NCI-H69 (cell line): Measurements from ENCODE around the gene ARHGEF28.

Experiments used
- DNase-seq: peaks from one replicate; lab custom pipeline; 2025; lab: John Stamatoyannopoulos, UW

Gene ARHGEF28, protein sequence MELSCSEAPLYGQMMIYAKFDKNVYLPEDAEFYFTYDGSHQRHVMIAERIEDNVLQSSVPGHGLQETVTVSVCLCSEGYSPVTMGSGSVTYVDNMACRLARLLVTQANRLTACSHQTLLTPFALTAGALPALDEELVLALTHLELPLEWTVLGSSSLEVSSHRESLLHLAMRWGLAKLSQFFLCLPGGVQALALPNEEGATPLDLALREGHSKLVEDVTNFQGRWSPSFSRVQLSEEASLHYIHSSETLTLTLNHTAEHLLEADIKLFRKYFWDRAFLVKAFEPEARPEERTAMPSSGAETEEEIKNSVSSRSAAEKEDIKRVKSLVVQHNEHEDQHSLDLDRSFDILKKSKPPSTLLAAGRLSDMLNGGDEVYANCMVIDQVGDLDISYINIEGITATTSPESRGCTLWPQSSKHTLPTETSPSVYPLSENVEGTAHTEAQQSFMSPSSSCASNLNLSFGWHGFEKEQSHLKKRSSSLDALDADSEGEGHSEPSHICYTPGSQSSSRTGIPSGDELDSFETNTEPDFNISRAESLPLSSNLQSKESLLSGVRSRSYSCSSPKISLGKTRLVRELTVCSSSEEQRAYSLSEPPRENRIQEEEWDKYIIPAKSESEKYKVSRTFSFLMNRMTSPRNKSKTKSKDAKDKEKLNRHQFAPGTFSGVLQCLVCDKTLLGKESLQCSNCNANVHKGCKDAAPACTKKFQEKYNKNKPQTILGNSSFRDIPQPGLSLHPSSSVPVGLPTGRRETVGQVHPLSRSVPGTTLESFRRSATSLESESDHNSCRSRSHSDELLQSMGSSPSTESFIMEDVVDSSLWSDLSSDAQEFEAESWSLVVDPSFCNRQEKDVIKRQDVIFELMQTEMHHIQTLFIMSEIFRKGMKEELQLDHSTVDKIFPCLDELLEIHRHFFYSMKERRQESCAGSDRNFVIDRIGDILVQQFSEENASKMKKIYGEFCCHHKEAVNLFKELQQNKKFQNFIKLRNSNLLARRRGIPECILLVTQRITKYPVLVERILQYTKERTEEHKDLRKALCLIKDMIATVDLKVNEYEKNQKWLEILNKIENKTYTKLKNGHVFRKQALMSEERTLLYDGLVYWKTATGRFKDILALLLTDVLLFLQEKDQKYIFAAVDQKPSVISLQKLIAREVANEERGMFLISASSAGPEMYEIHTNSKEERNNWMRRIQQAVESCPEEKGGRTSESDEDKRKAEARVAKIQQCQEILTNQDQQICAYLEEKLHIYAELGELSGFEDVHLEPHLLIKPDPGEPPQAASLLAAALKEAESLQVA (N-terminal part only)

DNA sequence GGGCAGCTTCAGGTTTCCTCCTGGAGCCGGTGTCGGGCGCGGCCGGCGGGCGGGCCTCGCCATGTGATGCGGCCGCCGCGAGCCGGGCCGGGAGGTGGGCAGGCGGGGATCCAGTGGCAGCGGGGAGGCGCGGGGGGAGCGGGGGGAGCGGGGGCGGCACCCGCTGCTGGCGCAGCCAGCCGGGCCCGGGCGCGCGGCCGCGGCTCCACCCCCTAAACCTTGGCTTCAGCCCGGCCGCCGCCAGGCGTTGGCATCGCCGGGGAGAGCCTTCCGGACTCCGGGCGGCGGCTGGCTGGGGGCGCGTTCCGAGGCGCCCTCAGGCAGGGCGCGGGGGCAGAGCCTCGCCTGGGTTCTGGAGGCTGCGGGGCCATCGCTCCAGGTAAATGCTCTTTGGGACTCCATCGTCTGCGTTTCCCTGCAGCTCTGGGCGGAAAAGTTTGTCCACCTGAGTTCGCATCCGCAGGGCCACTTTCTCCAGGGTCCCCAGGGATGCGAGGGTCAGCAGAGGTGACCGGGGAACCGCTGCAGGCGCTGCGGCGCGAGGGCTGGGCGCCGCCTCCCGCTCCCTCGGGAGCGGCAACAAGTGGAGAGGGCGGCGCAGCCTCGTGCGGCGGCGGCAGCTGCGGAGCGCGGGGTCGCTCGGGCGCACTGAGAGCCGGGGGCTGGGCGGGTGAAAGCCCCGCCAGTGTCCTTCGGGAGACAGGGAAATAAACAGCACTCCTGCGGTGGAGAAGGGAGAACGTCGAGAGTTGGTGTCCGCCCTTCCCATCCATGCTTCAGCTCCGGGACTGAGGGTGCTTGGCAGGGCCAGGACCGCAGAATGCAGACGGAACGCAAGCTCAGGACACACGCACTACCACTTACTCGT, at the start of gene ARHGEF28:
ARHGEF28 (plus strand) TSS at position 253 of the 868 bp plus-strand sequence. CDS start 58,656 bp downstream, outside the sequence.
- DNase-seq = peak; percentile 97

DNA sequence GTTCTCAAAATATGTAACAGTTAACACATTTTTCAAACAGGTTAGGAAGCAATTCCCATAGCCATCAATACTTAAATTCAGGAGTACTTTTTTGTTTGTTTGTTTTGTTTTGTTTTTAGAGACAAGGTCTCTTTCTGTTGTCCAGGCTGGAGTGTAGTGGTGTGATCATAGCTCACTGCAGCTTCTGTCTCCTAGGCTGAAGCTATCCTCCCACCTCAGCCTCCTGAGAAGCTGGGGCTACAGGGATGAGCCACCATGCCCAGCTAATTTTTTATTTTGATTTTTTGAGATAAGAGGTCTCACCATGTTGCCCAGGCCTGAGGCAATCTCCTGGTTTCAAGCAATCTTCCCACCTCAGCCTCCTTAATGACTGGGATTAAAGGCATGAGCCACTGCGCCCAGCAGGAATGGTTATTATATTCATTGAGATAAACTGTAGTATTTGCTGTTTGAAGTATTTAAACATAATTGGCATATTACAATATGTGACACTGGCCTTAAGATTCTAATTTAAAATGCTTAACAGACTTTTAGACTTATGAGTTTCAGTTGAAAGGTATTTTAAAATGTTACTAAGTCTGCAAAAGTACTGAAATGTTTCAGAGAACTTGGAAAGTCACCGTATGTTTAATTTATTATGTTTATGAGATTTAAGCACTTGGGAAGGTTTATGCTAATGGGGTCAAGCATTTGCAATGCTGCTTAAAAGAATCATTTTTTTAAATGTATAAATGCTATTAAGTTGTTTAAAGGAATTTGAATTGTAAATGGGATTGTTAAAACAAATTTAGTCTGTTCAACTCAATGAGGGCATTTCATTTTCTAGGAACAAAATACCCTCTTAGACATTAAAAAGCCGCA, 43.5 kb upstream of the ARHGEF28 start:
- DNase-seq = peak; percentile 11

DNA sequence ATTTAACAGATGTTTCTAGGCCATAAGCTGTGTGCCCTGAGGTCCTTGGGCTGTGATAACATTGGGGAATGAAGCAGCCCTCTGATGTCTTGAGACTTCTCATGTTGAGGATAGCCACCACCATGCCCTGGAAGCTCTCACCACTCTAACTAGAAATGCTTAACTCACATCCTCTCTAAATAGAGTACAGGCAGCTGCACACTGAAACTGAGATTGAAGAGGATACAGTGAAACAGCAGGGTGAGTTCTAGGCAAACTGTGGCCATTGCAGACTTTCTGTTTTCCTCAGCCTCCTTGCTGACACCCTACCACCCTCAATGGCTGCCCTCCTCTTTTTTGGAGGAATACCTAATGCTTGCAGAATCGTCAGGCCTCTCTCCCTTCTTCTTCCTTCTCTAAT, 38.1 kb upstream of the ARHGEF28 start:
- DNase-seq = no peak

DNA sequence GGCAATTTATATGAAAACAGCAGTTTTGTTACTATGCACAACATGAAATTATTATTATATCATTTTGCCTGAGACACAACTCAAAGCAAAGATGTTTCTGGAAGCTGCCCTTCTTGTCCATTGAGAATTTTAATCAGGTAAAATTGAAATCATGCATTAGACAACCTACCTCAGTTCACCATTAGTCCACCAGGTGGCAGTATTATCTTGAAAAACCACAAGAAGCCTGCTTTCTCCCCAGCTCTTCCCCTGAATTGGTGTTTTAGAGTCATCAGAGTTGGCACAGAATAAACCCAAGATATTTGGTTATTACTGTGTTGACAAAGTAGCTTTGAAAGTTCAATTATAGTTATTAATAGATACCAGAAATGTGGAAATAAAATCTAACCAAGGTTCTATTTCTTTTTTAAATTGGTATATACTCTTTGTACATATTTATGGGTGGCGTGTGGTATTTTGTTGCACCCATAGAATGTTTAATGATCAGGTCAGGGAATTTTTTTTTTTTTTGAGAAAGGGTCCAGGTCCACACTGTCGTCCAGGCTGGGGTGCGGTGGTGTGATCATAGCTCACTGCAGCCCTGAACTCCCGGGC, 34.8 kb upstream of the ARHGEF28 start:
- DNase-seq = peak; percentile 89

DNA sequence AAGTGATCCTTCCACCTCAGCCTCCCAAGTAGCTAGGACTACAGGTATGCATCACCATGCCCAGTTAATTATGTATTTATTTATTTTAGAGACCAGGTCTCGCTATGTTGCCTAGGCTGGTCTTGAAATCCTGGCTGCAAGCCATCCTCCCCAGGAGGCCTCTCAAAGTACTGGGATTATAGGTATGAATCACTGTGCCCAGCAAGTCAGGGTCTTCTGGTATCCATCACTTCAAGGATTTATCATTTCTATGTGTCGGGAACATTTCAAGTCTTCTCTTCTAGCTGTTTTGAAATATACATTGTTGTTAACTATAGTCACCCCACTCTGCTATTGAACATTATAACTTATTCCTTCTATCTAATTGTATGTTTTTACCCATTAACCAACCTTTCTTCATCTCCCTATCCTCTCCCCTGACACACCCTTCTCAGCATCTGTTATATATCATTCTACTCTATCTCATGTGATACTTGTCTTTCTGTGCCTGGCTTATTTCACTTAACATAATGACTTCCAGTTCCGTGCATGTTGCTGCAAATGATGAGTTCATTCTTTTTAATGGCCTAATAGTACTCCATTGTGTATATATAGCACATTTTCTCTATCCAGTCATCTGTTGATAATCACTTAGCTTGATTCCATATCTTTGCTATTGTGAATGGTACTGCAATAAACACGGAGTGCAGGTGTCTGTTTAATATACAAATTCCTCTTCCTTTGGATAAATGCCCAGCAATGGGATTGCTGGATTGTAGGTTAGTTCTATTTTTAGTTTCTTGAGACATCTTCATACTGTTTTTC, 34.1 kb upstream of the ARHGEF28 start:
- peak; percentile 91 for DNase-seq

DNA sequence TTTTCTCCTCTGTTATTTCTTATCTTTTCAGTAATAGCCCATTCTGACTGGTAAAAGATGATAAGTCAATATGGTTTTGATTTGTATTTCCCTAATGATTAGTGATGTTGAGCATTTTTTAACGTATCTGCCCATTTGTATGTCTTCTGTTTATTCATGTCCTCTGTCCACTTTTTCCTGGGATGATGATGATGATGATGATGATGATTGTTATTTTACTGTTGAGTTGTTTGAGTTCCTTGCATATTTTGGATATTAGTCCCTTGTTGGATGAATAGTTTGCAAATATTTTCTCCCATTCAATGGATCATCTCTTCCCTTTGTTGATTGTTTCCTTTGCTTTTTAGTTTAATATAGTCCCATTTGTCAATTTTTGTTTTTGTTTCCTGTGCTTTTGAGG, 33.4 kb upstream of the ARHGEF28 start:
- no peak for DNase-seq

DNA sequence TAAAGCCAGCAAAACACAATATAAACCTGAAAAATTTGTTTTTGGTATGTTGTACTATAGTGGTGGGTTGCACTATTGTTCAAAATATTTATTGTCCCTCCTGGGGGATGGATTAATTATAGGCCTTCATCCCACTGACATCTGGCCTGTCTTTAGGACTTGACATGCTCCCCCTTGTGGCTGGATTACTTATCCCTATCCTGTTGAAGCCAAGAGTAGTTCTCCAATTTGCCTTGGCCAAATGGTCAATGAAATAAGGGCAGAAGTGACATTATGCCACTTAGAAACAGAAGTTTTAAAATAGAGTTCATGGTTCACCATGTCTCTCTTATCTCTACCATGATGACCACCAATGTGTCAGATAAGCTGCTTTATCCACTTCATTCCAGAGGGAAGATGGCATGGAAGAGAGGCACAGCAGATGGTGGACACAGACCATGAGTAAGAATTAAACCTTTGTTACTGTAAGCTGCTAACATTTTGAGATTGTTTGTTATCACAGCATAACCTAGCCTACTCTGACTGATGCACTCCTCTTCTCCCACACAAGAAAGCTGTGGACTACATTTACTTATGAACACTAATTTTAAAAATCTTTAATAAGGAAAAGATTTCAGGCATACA, 29.2 kb upstream of the ARHGEF28 start:
- peak; percentile 92 for DNase-seq

DNA sequence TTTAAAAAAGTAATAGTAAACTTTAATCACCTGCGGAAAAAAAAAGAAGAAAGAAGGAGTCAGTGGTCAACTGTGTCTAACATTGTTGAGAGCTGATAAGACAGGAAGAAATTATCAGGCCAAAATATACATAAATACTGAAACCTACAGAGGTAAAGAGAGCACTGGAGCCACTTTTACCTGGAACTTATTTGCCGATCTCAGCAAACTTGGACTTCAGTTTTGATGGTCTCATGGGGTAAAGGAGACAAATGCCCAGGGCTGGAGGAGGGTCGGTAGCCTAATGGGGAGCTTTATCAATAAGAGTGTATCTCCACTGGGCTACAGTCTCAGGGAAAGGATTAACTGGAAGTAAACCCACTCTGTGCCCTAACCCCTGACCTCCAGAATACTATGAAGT, 26.6 kb upstream of the ARHGEF28 start:
- no peak for DNase-seq

DNA sequence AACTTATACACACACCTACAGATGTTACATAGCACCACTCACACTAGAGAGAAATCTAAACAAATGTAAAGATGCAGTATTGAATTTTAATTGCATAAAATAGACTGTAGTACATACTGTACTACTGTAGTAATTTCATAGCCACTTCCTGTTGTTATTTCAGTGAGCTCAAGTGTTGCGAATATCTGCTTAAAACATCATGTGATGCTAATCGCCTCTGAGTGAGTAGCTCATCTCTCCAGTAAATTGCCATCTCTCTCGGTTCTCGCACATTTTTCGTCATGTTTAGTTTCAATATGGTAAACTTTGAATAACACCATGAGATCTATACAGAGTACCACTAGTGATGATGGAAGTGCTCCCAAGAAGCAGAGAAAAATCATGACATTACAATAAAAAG, 22.0 kb upstream of the ARHGEF28 start:
- no peak for DNase-seq

DNA sequence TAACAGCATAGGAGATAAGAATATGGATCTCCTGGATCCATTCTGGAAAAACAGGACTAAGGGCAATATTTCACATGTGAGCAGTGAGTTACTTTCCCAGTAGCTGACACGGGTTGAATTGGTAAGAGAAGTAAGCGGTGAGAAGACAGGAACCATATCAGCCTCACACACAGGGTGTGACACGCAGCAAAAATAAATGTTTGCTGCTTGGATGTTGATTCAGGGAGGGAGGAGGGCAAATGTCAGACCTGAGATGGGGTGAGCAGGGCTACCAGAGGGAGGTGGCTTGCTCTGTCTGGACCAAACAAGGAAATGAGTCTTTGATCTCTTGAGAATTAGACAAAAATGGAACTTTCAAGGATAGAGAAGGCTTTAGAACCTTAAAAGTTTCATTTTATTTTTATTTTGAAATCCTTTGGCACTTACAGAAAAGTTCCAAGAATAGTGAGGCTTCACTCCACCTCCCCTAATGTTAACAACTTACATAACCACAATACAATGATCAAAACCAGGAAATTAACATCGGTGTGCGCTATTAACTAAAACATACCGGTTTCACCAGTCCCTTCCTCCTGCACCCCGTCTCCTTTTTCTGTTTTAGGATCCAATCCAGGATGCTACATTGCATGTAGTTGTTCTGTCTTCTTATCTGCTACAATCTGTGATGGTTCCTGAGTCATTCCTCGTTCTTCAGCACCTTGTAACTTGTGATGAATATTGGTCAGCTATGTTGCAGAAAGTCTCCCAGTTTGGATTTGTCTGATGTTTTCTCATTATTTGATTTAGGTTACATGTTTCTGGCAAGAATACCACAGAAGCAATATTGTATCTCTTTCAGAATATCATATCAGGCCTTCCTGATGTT, 20.5 kb upstream of the ARHGEF28 start:
- DNase-seq = peak; percentile 47

DNA sequence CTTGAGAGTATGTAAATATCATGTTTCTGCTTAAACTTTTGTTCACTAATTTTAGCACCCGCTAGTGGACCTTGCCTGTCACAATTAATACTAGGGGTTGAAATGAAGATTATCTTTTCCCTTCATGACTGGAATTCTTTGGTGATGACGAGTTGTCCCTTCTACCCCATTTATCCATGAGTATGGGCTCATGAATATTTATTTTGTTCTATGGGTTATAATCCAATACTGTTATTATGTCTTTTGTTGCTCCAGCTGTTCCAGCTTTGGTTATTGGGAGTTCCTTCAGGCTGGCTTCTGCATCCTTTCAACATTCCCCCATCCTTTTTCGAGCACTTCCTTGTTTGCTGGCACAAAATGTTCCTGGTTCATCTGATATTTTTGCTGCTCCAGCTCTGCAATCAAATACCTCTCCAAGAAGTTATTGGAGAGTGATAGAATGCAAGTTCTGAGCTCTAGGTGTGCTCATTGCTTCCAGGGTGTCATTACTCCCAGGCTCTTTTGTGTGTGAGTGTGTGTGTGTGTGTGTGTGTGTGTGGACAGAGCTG, 19.7 kb upstream of the ARHGEF28 start:
- DNase-seq = peak; percentile 41

DNA sequence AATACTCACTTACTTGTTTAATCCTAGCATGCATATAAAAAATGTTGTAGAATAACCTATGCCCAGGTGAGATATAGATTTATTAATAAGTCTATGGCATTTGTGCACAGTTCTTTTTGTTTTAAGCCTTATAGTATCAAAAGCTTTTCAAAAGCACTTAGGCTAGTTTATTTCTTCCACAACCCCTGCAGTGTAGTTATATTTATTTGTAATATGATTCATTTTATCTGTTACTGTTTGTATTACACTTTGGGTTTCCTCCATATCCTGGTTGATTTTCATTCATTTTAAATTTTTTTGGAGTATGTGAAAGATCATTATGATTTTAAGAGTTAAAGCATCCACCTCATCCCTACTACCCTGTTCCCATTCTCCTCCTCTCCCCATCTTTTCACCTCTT, 18.8 kb upstream of the ARHGEF28 start:
- DNase-seq = no peak

DNA sequence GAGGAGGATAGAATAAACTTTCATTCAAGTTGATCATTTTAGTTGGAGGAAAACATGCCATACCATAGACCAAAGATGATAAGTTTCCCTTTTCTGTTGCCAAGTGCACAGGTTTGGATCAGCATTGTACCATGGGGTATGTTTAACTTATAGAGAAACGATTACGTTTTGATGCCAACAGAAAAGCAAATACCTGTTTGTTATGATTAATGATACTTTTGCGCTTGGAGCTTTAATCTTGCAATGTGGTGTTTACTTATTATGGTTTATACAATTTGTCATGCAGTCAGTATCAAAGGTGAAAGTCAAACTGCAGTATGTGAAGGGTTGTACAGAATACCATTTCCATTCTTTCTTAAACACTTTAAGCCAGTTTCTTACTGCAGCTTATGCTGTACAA, 13.2 kb upstream of the ARHGEF28 start:
- peak; percentile 56 for DNase-seq

DNA sequence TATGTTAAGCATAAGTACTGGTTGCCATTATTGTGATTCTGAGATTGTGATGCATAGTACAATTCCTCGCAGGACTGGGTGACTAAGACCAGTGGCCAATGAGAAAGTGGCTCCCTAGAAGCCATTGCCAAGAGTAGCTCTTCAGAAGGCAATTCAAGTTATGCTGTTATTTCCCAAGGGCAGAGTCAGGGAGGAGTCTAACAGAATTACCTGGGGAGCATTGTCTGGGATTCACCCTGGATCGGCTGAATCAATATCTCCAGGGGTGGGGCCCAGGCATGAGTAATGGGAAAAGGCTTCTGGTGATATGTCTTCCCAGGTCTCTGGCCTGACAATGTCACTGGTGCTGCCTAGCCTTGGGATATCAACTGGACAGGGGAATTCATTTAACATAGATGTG, 10.9 kb upstream of the ARHGEF28 start:
- DNase-seq = peak; percentile 71

DNA sequence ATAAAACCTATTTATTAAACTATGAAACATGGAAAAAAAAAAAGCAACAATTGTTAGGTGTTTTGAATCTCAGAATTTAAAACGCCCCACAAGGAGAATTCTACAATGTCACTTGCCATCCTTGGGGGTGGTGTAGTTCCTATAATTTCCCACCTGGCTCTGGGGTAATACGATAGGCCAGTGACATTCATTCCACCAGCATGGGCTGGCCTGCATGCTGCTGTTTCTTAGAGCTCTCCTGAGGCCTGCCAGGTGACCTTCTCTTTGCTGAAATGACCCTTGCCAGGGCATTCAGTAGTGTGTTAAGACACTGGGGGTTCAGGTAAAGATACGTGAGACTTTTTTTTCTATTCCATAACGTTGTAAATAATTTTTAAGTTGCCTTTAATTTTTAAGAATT, 10.0 kb upstream of the ARHGEF28 start:
- peak; percentile 63 for DNase-seq

DNA sequence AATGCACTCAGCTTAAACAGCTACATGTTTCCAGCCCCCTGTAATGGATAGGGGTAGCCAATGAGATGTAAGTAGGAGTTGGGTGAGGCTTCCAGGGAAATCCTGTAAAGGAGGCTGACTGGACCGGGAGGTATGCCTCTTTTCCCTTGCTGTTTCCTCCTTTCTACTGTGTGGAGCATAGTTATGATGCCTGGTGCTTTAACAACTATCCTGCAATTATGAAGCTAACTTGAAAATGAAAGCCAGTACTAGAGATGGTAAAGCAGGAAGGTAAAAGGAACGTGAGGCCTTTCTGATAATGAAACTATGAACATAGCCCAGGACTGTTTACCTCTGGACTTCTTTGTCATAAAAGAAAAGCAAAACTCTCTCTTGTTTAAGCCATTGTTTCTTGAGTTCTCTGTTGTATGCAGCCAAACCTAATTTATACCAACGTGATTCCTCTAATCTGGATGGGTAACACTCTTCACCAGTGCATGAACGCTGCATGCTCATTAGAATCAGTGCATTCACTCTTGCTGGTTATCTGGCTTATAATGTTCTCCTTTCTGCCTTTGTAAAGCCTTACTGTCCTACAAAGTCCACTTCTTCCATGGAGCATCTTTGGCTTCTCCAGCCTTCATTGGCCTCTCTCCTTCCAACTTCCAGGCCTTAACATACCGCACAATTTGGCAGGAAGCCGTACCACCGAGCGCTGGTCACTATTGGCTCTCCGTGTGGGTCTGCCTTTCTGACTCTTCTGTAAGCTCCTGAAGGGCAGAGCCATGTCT, 8.3 kb upstream of the ARHGEF28 start:
- peak; percentile 32 for DNase-seq
